Liver (tissue), 9 donors: ENCODE data around the gene EPM2A. TPM values are rescaled to one million over a fixed set of nuclear protein-coding genes. Genes with fewer than 3 reads are reported as not detected.

ENCODE experiments used
- DNase-seq: peaks from one replicate; pipeline ENCODE4 v3.0.0-alpha.2; 2017; ENCODE audit warnings: low spot score
- H3K27ac ChIP-seq, 2 donors: one replicate each; pipeline ENCODE4 v1.7.0; 2013; ENCODE audit warnings: inconsistent platforms in 2 of 2, low read length in 2 of 2, control low read depth in 1 of 2, low read depth in 1 of 2, mild to moderate bottlenecking in 1 of 2
- H3K27me3 ChIP-seq, 4 donors: one replicate each; pipeline versions ENCODE4 v1.6.1 to v1.7.0; 2013; ENCODE audit warnings: low read length in 3 of 4, inconsistent platforms in 1 of 4, mild to moderate bottlenecking in 1 of 4, moderate library complexity in 1 of 4; ENCODE audit not compliant: control insufficient read depth in 4 of 4, insufficient read depth in 4 of 4
- H3K36me3 ChIP-seq, 4 donors: one replicate each; pipeline versions ENCODE4 v1.6.1 to v1.7.0; 2013; ENCODE audit warnings: low read length in 3 of 4, mild to moderate bottlenecking in 3 of 4, low read depth in 1 of 4, moderate library complexity in 1 of 4; ENCODE audit not compliant: control insufficient read depth in 4 of 4, insufficient read depth in 3 of 4
- H3K4me1 ChIP-seq, 4 donors: one replicate each; pipeline versions ENCODE4 v1.6.1 to v1.7.0; 2013; ENCODE audit warnings: low read length in 3 of 4, mild to moderate bottlenecking in 3 of 4, moderate library complexity in 1 of 4; ENCODE audit not compliant: control insufficient read depth in 4 of 4, insufficient read depth in 4 of 4
- H3K4me3 ChIP-seq, 3 donors: one replicate each; pipeline versions ENCODE4 v1.6.1 to v1.7.0; 2013; ENCODE audit warnings: low read length in 3 of 3, control low read depth in 1 of 3, low read depth in 1 of 3, mild to moderate bottlenecking in 1 of 3
- H3K9ac ChIP-seq, 2 donors: one replicate each; pipeline ENCODE4 v1.7.0; 2013; ENCODE audit warnings: low read length in 2 of 2, mild to moderate bottlenecking in 2 of 2, moderate library complexity in 2 of 2, control low read depth in 1 of 2, low read depth in 1 of 2
- H3K9me3 ChIP-seq, 4 donors: one replicate each; pipeline versions ENCODE4 v1.6.1 to v1.7.0; 2013; ENCODE audit warnings: low read length in 3 of 4; ENCODE audit not compliant: control insufficient read depth in 4 of 4
- FOXA2 ChIP-seq: IDR thresholded peaks from 2 replicates; pipeline ENCODE4 v1.6.1; 2016; ENCODE audit warnings: antibody characterized with exemption
- GABPA ChIP-seq, 2 donors: IDR thresholded peaks in 1 of 2; conservative IDR thresholded peaks in 1 of 2; 2 replicates each; pipeline ENCODE4 v1.6.1; 2016; ENCODE audit warnings: antibody characterized with exemption in 2 of 2, mild to moderate bottlenecking in 1 of 2, moderate library complexity in 1 of 2
- JUND ChIP-seq, 2 donors: IDR thresholded peaks; 2 replicates each; pipeline ENCODE4 v1.6.1; 2016; ENCODE audit warnings: antibody characterized with exemption in 2 of 2
- RXRA ChIP-seq, 2 donors: IDR thresholded peaks; 2 replicates each; pipeline ENCODE4 v1.6.1; 2017 to 2018; ENCODE audit warnings: antibody characterized with exemption in 2 of 2, mild to moderate bottlenecking in 1 of 2
- TAF1 ChIP-seq: conservative IDR thresholded peaks from 2 replicates; pipeline ENCODE4 v1.6.1; 2016; ENCODE audit warnings: antibody characterized with exemption, mild to moderate bottlenecking
- WGBS: extraction: QIAGEN DNeasy Blood & Tissue Kit; methylation state at CpG from one replicate; pipeline ENCODE4 v1.1.7; 2013; 5-methylcytosine and 5-hydroxymethylcytosine counted together
- polyA plus RNA-seq, 2 donors: library from polyadenylated mRNA; stranded (reverse) in 1 of 2; unstranded in 1 of 2; fragments of 200-250 nt in 1 of 2; fragments of >200 nt in 1 of 2; fragmentation: Nextera tagmentation in 1 of 2; extraction: Ambion mirVana in 1 of 2; gene quantifications; one replicate each; pipeline versions ENCODE4 v1.2.1 to v1.2.3, GENCODE V29; 2013 to 2015
- total RNA-seq, 2 donors: library from RNA; depleted of rRNA; stranded (reverse); fragments of >200 nt; gene quantifications; one replicate each; pipeline ENCODE4 v1.2.3, GENCODE V29; 2014
- TF ChIP-seq, protein P1 (sequence below): IDR thresholded peaks from 2 replicates; pipeline ENCODE4 v1.6.1; 2016; ENCODE audit warnings: antibody characterized with exemption
- TF ChIP-seq, protein P2 (sequence below): fragments of 150-350 bp; IDR thresholded peaks from 2 replicates; pipeline ENCODE4 v1.5.1; 2017; ENCODE audit warnings: improper control_type of control experiment, low read depth, low read length; ENCODE audit not compliant: missing input control
- TF ChIP-seq, protein P3 (sequence below): IDR thresholded peaks from 2 replicates; pipeline ENCODE4 v1.6.1; 2016; ENCODE audit warnings: antibody characterized with exemption, mild to moderate bottlenecking
- TF ChIP-seq, protein P4 (sequence below): IDR thresholded peaks from 2 replicates; pipeline ENCODE4 v1.6.1; 2016; ENCODE audit warnings: antibody characterized with exemption
- TF ChIP-seq, protein P5 (sequence below): IDR thresholded peaks from 2 replicates; pipeline ENCODE4 v1.6.1; 2016; ENCODE audit warnings: antibody characterized with exemption
- donor health status: healthy.
- donor health status: healthy.
- donor health status: healthy.
- donor health status: healthy.
- donor health status: healthy.

EPM2A gene
- total and polyA plus RNA-seq, 4 donors: 3.7 to 13.0 (median 5.1) TPM

DNA sequence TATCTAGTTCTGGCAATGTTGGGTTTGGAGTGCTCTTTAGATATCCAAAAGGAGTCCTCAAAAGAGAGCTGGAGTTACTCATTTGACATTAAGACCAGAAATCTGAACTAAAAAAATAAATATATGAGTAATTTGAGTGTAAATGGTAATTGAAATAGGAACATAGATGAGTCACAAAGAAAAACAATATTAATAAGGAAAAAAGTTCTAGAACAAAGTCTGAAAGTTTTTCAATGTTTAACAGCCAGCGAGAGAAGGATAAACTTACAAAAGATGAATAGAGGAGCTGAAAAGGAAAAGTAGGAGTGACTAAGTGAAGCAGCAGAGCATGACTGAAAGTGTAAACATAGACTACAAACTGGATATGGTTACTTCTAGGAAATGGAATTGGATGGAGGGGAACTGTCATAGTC is 46.8 kb downstream of the EPM2A start:
- Histone ChIP-seq H3K36me3 (no peaks in the 10 kb centered on the region), H3K9ac (no peak overlapping the region), H3K27ac (no peak overlapping the region), H3K4me3 (no peak overlapping the region), H3K9me3 (no peaks in the 10 kb centered on the region), H3K4me1 (no peaks in the 10 kb centered on the region), H3K27me3 (no peaks in the 10 kb centered on the region)
- TF ChIP-seq, protein P1, sequence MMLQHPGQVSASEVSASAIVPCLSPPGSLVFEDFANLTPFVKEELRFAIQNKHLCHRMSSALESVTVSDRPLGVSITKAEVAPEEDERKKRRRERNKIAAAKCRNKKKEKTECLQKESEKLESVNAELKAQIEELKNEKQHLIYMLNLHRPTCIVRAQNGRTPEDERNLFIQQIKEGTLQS: no peak
- TF ChIP-seq FOXA2 (no peak), RXRA (IDR thresholded peaks at IDR 0.05) (no peak), TAF1 (no peak), GABPA (IDR thresholded peaks at IDR 0.05 in 1 of 2, conservative IDR thresholded peaks at IDR 0.05 in 1 of 2) (no peak), JUND (IDR thresholded peaks at IDR 0.05) (no peak)
- TF ChIP-seq, protein P2, sequence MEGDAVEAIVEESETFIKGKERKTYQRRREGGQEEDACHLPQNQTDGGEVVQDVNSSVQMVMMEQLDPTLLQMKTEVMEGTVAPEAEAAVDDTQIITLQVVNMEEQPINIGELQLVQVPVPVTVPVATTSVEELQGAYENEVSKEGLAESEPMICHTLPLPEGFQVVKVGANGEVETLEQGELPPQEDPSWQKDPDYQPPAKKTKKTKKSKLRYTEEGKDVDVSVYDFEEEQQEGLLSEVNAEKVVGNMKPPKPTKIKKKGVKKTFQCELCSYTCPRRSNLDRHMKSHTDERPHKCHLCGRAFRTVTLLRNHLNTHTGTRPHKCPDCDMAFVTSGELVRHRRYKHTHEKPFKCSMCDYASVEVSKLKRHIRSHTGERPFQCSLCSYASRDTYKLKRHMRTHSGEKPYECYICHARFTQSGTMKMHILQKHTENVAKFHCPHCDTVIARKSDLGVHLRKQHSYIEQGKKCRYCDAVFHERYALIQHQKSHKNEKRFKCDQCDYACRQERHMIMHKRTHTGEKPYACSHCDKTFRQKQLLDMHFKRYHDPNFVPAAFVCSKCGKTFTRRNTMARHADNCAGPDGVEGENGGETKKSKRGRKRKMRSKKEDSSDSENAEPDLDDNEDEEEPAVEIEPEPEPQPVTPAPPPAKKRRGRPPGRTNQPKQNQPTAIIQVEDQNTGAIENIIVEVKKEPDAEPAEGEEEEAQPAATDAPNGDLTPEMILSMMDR: no peak
- TF ChIP-seq, protein P3, sequence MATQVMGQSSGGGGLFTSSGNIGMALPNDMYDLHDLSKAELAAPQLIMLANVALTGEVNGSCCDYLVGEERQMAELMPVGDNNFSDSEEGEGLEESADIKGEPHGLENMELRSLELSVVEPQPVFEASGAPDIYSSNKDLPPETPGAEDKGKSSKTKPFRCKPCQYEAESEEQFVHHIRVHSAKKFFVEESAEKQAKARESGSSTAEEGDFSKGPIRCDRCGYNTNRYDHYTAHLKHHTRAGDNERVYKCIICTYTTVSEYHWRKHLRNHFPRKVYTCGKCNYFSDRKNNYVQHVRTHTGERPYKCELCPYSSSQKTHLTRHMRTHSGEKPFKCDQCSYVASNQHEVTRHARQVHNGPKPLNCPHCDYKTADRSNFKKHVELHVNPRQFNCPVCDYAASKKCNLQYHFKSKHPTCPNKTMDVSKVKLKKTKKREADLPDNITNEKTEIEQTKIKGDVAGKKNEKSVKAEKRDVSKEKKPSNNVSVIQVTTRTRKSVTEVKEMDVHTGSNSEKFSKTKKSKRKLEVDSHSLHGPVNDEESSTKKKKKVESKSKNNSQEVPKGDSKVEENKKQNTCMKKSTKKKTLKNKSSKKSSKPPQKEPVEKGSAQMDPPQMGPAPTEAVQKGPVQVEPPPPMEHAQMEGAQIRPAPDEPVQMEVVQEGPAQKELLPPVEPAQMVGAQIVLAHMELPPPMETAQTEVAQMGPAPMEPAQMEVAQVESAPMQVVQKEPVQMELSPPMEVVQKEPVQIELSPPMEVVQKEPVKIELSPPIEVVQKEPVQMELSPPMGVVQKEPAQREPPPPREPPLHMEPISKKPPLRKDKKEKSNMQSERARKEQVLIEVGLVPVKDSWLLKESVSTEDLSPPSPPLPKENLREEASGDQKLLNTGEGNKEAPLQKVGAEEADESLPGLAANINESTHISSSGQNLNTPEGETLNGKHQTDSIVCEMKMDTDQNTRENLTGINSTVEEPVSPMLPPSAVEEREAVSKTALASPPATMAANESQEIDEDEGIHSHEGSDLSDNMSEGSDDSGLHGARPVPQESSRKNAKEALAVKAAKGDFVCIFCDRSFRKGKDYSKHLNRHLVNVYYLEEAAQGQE: no peak
- no peak for DNase-seq
- WGBS: 88% methylated on average over 1 of the region's 1 CpG

DNA sequence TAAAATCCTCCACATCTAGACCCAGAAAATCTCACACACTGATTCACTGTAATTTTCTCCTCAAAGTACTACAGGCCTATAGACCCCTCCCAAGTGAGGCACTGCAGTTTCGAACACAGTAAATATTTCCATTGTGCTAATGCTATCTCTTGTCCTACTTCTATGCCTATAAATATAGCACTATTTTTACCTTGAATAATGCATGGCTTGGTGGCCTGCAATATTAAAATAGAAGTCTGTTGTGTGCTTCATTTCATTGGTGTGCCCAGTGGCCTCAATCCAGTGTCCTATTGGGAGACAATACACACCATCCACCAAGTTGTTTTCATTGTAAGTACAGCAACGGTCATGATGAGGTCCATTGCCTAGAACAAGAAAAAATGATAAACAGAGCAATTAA is 49.4 kb downstream of the EPM2A start:
- DNase-seq: no peak
- Histone ChIP-seq H3K4me1 (no peaks in the 10 kb centered on the region), H3K27me3 (no peaks in the 10 kb centered on the region), H3K36me3 (peaks cover 0 to 6% (median 5%) of the 10 kb centered on the region in 4 donors), H3K9me3 (no peaks in the 10 kb centered on the region), H3K27ac (no peak overlapping the region), H3K4me3 (no peak overlapping the region), H3K9ac (no peak overlapping the region)
- TF ChIP-seq, protein P4, sequence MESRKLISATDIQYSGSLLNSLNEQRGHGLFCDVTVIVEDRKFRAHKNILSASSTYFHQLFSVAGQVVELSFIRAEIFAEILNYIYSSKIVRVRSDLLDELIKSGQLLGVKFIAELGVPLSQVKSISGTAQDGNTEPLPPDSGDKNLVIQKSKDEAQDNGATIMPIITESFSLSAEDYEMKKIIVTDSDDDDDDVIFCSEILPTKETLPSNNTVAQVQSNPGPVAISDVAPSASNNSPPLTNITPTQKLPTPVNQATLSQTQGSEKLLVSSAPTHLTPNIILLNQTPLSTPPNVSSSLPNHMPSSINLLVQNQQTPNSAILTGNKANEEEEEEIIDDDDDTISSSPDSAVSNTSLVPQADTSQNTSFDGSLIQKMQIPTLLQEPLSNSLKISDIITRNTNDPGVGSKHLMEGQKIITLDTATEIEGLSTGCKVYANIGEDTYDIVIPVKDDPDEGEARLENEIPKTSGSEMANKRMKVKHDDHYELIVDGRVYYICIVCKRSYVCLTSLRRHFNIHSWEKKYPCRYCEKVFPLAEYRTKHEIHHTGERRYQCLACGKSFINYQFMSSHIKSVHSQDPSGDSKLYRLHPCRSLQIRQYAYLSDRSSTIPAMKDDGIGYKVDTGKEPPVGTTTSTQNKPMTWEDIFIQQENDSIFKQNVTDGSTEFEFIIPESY: no peak
- TF ChIP-seq, protein P1: no peak
- TF ChIP-seq, protein P5, sequence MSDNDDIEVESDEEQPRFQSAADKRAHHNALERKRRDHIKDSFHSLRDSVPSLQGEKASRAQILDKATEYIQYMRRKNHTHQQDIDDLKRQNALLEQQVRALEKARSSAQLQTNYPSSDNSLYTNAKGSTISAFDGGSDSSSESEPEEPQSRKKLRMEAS: no peak
- no peak for TF ChIP-seq JUND (IDR thresholded peaks at IDR 0.05)
- 91% methylated on average over 2 of the region's 2 CpGs for WGBS
